BJ (cell line): Measurements from ENCODE around the gene DDOST. TPM values are rescaled to one million over a fixed set of nuclear protein-coding genes. Genes with fewer than 3 reads are reported as not detected.

ENCODE experiments used
- CTCF ChIA-PET: fragments of 350-600 bp; formaldehyde crosslinking; extraction: SDS; loops from one replicate; lab custom pipeline; 2021; ENCODE audit warnings: antibody characterized with exemption, inconsistent platforms; lab: Yijun Ruan, JAX
- POLR2A ChIA-PET: fragments of 300-600 bp; sonication (Branson Sonifier 250); formaldehyde crosslinking; extraction: SDS; loops from one replicate; lab custom pipeline; 2021; ENCODE audit warnings: antibody characterized with exemption; lab: Charles Lee
- DNase-seq: peaks from one replicate; pipeline ENCODE4 v3.0.0-alpha.2; 2011; ENCODE audit warnings: low read depth
- H3K27me3 ChIP-seq: 2 replicates; pipeline ENCODE4 v1.6.0; 2011; ENCODE audit warnings: low read length; ENCODE audit not compliant: control insufficient read depth, insufficient read depth
- H3K36me3 ChIP-seq: 2 replicates; pipeline ENCODE4 v1.5.1; 2011; ENCODE audit warnings: low read length; ENCODE audit not compliant: control insufficient read depth, insufficient read depth
- H3K4me3 ChIP-seq: 2 replicates; pipeline ENCODE4 v1.5.1; 2011; ENCODE audit warnings: low read depth, mild to moderate bottlenecking, control low read depth, low read length
- polyA plus RNA-seq: library from polyadenylated mRNA; depleted of rRNA; stranded (reverse); fragments of >200 nt; gene quantifications from 2 replicates; pipeline ENCODE4 v1.2.3, GENCODE V29; 2011
- TF ChIP-seq, protein P1 (sequence below): IDR thresholded peaks from 2 replicates; pipeline ENCODE4 v1.5.1; 2011; ENCODE audit warnings: low read depth, mild to moderate bottlenecking, control low read depth, inconsistent platforms, low read length, moderate library complexity; ENCODE audit not compliant: insufficient read depth

DDOST gene
- polyA plus RNA-seq, 1 experiment = 581 TPM

DNA sequence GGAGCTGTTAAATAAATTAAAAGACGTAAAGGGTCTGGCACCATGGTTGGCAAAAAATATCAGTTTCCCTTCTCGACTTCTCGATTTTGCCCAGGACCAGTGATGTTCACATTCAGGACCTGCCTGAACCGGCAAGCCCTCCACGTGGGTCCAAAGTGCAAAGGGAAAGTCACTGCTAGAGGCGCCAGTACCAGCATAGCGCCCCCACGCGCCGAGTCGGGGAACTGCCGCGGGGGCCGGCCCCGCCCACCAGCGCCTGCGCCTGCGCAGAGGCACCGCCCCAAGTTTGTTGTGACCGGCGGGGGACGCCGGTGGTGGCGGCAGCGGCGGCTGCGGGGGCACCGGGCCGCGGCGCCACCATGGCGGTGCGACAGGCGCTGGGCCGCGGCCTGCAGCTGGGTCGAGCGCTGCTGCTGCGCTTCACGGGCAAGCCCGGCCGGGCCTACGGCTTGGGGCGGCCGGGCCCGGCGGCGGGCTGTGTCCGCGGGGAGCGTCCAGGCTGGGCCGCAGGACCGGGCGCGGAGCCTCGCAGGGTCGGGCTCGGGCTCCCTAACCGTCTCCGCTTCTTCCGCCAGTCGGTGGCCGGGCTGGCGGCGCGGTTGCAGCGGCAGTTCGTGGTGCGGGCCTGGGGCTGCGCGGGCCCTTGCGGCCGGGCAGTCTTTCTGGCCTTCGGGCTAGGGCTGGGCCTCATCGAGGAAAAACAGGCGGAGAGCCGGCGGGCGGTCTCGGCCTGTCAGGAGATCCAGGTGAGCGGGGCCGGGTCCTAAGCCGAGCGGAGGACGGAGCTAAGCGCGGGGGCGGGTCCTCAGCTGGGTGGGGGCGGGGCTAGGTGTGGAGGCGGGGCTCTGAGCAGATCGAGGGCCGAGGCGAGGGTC, 27.7 kb downstream of the DDOST start, which contains the start of gene PINK1:
PINK1 (plus strand) TSS at position 269 of the 875 bp plus-strand sequence; CDS start at position 360, 91 bp downstream.
- Histone ChIP-seq H3K27me3 (no peaks in the 10 kb centered on the region), H3K36me3 (peaks cover 9% of the 10 kb centered on the region), H3K4me3 (peak within 1 kb of the TSS; percentile 87)
- ChIA-PET POLR2A (interaction anchor here (0.6 to 0.7 kb wide), 2 partner anchors 32 to 82 kb away, joined by 3 to 15 read pairs; no protein-coding TSS in a partner anchor), CTCF (interaction anchor here (0.6 to 8.0 kb wide), 44 partner anchors 9 to 298 kb away, joined by 3 to 125 read pairs (median 5); partner anchors contain the start of genes CAMK2N1, CDA and FAM43B)
- no peak for DNase-seq
- TF ChIP-seq, protein P1, sequence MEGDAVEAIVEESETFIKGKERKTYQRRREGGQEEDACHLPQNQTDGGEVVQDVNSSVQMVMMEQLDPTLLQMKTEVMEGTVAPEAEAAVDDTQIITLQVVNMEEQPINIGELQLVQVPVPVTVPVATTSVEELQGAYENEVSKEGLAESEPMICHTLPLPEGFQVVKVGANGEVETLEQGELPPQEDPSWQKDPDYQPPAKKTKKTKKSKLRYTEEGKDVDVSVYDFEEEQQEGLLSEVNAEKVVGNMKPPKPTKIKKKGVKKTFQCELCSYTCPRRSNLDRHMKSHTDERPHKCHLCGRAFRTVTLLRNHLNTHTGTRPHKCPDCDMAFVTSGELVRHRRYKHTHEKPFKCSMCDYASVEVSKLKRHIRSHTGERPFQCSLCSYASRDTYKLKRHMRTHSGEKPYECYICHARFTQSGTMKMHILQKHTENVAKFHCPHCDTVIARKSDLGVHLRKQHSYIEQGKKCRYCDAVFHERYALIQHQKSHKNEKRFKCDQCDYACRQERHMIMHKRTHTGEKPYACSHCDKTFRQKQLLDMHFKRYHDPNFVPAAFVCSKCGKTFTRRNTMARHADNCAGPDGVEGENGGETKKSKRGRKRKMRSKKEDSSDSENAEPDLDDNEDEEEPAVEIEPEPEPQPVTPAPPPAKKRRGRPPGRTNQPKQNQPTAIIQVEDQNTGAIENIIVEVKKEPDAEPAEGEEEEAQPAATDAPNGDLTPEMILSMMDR = peak; percentile 83

DNA sequence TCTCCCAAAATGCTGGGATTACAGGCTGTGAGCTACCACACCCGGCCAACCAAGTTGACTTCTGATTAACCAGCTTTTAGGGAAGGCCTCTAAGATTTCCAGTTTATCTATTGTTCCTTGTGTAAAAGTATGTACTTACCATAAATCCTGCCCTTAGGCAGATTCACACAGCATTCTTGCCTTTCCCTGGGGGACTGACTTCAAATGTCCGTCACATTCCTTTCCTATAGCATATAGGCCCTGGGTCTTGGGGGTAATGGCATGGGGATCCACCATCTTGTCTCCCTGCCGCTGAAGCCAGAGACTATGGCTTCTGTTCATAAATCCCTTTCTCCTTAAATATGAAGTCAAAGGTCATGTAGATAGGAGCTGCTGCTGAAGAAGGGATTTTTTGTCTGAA, 28.8 kb downstream of the DDOST start:
- TF ChIP-seq, protein P1 = no peak
- ChIA-PET CTCF (interaction anchor here (0.7 to 8.0 kb wide), 29 partner anchors 8 to 299 kb away, joined by 3 to 125 read pairs (median 5); partner anchors contain the start of genes CAMK2N1, CDA and FAM43B), POLR2A (interaction anchor here (0.6 kb wide), 1 partner anchor 36 kb away, joined by 3 read pairs; no protein-coding TSS in a partner anchor)
- DNase-seq = no peak
- no peak overlapping the region for H3K4me3 ChIP-seq
- no peaks in the 10 kb centered on the region for H3K27me3 ChIP-seq
- 0 out of 2 replicates have a peak, but pooled peaks cover 1% of the 10 kb centered on the region for H3K36me3 ChIP-seq

DNA sequence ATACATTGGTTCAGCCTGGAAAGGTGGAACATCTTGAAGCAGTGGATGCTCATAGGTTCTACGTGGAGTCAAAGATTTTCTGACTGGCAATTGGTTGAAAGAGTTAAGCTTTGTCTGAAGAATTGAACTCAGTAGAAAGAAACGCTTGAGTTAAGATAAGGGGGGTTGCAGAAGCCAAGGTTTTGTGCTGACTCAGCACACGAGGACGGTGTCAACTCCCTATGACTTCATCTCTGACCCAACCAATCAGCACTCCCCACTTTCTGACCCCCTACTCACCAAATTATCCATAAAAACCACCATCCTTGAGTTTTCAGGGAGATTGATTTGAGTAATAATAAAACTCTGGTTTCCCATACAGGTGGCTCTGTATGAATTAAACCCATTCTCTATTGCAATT, 30.4 kb downstream of the DDOST start:
- ChIA-PET CTCF (interaction anchor here (0.9 to 8.0 kb wide), 9 partner anchors 9 to 107 kb away, joined by 3 to 125 read pairs (median 5); partner anchors contain the start of gene CDA), POLR2A (no interaction called here)
- H3K4me3 ChIP-seq = no peak overlapping the region

DNA sequence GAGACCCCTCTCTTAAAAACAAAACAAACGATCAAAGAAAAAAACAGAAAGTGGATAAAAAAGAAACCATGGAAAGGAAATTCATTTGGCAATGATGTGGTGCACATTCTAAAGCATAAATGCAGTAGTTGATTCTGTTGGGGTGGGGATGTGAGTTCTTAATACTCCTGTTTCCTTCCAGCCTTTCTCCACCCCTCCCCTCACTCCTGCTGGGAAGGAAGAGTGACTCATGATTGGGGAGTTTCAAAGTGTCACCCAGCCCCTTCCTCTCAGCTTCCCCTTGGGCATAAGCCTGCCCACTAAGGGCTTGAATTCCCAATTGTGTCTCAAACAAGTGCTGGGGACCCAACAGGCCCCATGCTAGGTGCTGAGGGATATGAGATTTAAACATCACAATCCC, 34.6 kb downstream of the DDOST start:
- ChIA-PET CTCF (no interaction called here), POLR2A (no interaction called here)
- no peaks in the 10 kb centered on the region for H3K36me3 ChIP-seq
- no peak overlapping the region for H3K4me3 ChIP-seq
- no peaks in the 10 kb centered on the region for H3K27me3 ChIP-seq
- no peak for DNase-seq
- TF ChIP-seq, protein P1 = no peak

More for the DNA sequence above, 30.4 kb downstream of the DDOST start:
- Histone ChIP-seq H3K36me3 (no peaks in the 10 kb centered on the region), H3K27me3 (no peaks in the 10 kb centered on the region)
- TF ChIP-seq, protein P1 = no peak
- no peak for DNase-seq

DNA sequence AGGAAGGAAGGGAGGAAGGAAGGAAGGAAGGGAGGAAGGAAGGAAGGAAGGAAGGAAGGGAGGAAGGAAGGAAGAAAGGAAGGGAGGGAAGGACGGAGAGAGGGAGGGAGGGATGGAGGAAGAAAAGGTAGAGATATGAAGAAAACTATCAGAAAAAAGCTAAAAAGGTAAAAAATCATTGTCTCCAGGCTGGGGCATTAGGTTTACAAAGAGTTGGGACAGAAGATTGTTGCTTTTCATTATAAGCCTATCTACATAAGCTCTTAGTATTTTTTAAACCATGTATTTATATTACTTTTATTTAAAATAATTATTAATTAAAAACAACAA, 35.1 kb downstream of the DDOST start:
- no peaks in the 10 kb centered on the region for H3K27me3 ChIP-seq
- CTCF ChIA-PET = interaction anchor here (1.0 to 2.6 kb wide), 2 partner anchors 8 to 10 kb away, joined by 3 to 7 read pairs; no protein-coding TSS in a partner anchor
- no peak for DNase-seq
- POLR2A ChIA-PET = no interaction called here
- TF ChIP-seq, protein P1 = no peak
- H3K36me3 ChIP-seq = no peaks in the 10 kb centered on the region
- no peak overlapping the region for H3K4me3 ChIP-seq
